Adipocyte (in vitro differentiated cells): ENCODE results near the gene CCL2.
"Not testable (repeated sequence)": the region's sequence is repeated elsewhere in the genome, so short reads cannot be mapped to it uniquely, and the experiment has no call there.

Source experiments
- DNase-seq: peaks from one replicate; pipeline ENCODE4 v3.0.0-alpha.2; 2015; ENCODE audit warnings: low read depth
- H3K27me3 ChIP-seq: replicated peaks from 2 replicates; pipeline ENCODE4 v1.7.0; 2013; ENCODE audit warnings: mild to moderate bottlenecking, low read length, moderate library complexity; ENCODE audit not compliant: control insufficient read depth, insufficient read depth
- H3K36me3 ChIP-seq: 2 replicates; pipeline ENCODE4 v1.7.0; 2013; ENCODE audit warnings: low read length, mild to moderate bottlenecking, moderate library complexity; ENCODE audit not compliant: control insufficient read depth, insufficient read depth, severe bottlenecking
- H3K4me1 ChIP-seq: 2 replicates; pipeline ENCODE4 v1.7.0; 2013; ENCODE audit warnings: mild to moderate bottlenecking, low read length, moderate library complexity; ENCODE audit not compliant: control insufficient read depth, insufficient read depth
- H3K4me3 ChIP-seq: 2 replicates; pipeline ENCODE4 v1.7.0; 2013; ENCODE audit warnings: mild to moderate bottlenecking, low read length, moderate library complexity
- H3K9ac ChIP-seq: 2 replicates; pipeline ENCODE4 v1.7.0; 2013; ENCODE audit warnings: mild to moderate bottlenecking, low read length, moderate library complexity
- H3K9me3 ChIP-seq: 2 replicates; pipeline ENCODE4 v1.7.0; 2013; ENCODE audit warnings: mild to moderate bottlenecking, low read length, moderate library complexity; ENCODE audit not compliant: control insufficient read depth

CCL2 gene

GRCh38 chr17:34226011-34226743 is 28.9 kb upstream of the CCL2 start:
- Histone ChIP-seq H3K9me3 (peaks cover 14% of the 10 kb centered on the region), H3K27me3 (no peaks in the 10 kb centered on the region), H3K36me3 (no peaks in the 10 kb centered on the region), H3K4me3 (no peak overlapping the region), H3K9ac (no peak overlapping the region), H3K4me1 (peaks cover 19% of the 10 kb centered on the region)
- DNase-seq = peak; percentile 27

- peaks cover 14% of the 10 kb centered on the region for H3K9me3 ChIP-seq
- DNase-seq = no peak
- H3K9ac ChIP-seq = no peak overlapping the region
- no peaks in the 10 kb centered on the region for H3K27me3 ChIP-seq
- H3K4me1 ChIP-seq = peaks cover 15% of the 10 kb centered on the region
- no peaks in the 10 kb centered on the region for H3K36me3 ChIP-seq
- no peak overlapping the region for H3K4me3 ChIP-seq
Measured at GRCh38 chr17:34226744-34227034, 28.4 kb upstream of the CCL2 start.

- peaks cover 14% of the 10 kb centered on the region for H3K9me3 ChIP-seq
- not testable (repeated sequence) for H3K4me3 ChIP-seq, H3K27me3 ChIP-seq, H3K36me3 ChIP-seq, DNase-seq, H3K9ac ChIP-seq
- peaks cover 13% of the 10 kb centered on the region for H3K4me1 ChIP-seq
Measured at GRCh38 chr17:34227293-34227692, 27.8 kb upstream of the CCL2 start.

GRCh38 chr17:34227707-34228106 is 27.4 kb upstream of the CCL2 start:
- Histone ChIP-seq H3K9me3 (peaks cover 14% of the 10 kb centered on the region), H3K4me1 (peaks cover 11% of the 10 kb centered on the region), H3K4me3 (no peak overlapping the region), H3K9ac (no peak overlapping the region), H3K36me3 (no peaks in the 10 kb centered on the region), H3K27me3 (no peaks in the 10 kb centered on the region)
- DNase-seq = no peak

- no peak for DNase-seq
- Histone ChIP-seq H3K9ac (no peak overlapping the region), H3K27me3 (no peaks in the 10 kb centered on the region), H3K4me3 (no peak overlapping the region), H3K9me3 (peaks cover 14% of the 10 kb centered on the region), H3K4me1 (peaks cover under 1% of the 10 kb centered on the region), H3K36me3 (no peaks in the 10 kb centered on the region)
Measured at GRCh38 chr17:34228781-34229180, 26.3 kb upstream of the CCL2 start.

GRCh38 chr17:34230342-34230741 is 24.7 kb upstream of the CCL2 start:
- peaks cover 14% of the 10 kb centered on the region for H3K9me3 ChIP-seq
- H3K4me3 ChIP-seq = no peak overlapping the region
- no peak for DNase-seq
- peaks cover 9% of the 10 kb centered on the region for H3K4me1 ChIP-seq
- H3K27me3 ChIP-seq = no peaks in the 10 kb centered on the region
- H3K9ac ChIP-seq = no peak overlapping the region
- H3K36me3 ChIP-seq = no peaks in the 10 kb centered on the region

- Histone ChIP-seq H3K36me3 (no peaks in the 10 kb centered on the region), H3K4me1 (peaks cover 20% of the 10 kb centered on the region), H3K9me3 (peaks cover 11% of the 10 kb centered on the region), H3K9ac (no peak overlapping the region), H3K4me3 (no peak overlapping the region), H3K27me3 (no peaks in the 10 kb centered on the region)
- no peak for DNase-seq
Measured at GRCh38 chr17:34234616-34235015, 20.5 kb upstream of the CCL2 start.

GRCh38 chr17:34235389-34236028 is 19.6 kb upstream of the CCL2 start:
- no peak overlapping the region for H3K4me3 ChIP-seq
- DNase-seq = no peak
- no peaks in the 10 kb centered on the region for H3K27me3 ChIP-seq
- peaks cover 20% of the 10 kb centered on the region for H3K4me1 ChIP-seq
- H3K36me3 ChIP-seq = no peaks in the 10 kb centered on the region
- no peak overlapping the region for H3K9ac ChIP-seq
- H3K9me3 ChIP-seq = peaks cover 2% of the 10 kb centered on the region

GRCh38 chr17:34236281-34236892 is 18.7 kb upstream of the CCL2 start:
- H3K4me3 ChIP-seq = no peak overlapping the region
- H3K36me3 ChIP-seq = no peaks in the 10 kb centered on the region
- H3K9me3 ChIP-seq = no peaks in the 10 kb centered on the region
- no peaks in the 10 kb centered on the region for H3K27me3 ChIP-seq
- no peak overlapping the region for H3K9ac ChIP-seq
- no peak for DNase-seq
- peaks cover 28% of the 10 kb centered on the region for H3K4me1 ChIP-seq

GRCh38 chr17:34237458-34237857 is 17.6 kb upstream of the CCL2 start:
- Histone ChIP-seq H3K36me3 (no peaks in the 10 kb centered on the region), H3K27me3 (no peaks in the 10 kb centered on the region), H3K4me1 (peaks cover 29% of the 10 kb centered on the region), H3K4me3 (no peak overlapping the region), H3K9me3 (no peaks in the 10 kb centered on the region), H3K9ac (no peak overlapping the region)
- DNase-seq = no peak

GRCh38 chr17:34241062-34241461 is 14.0 kb upstream of the CCL2 start:
- DNase-seq = peak; percentile 43
- Histone ChIP-seq H3K27me3 (no peaks in the 10 kb centered on the region), H3K4me3 (no peak overlapping the region), H3K36me3 (no peaks in the 10 kb centered on the region), H3K9ac (no peak overlapping the region), H3K4me1 (peaks cover 18% of the 10 kb centered on the region), H3K9me3 (no peaks in the 10 kb centered on the region)
